Iris pigment epithelial cell (primary cell): ENCODE measurements around the gene BACH2.
"Not testable (repeated sequence)": the region's sequence is repeated elsewhere in the genome, so short reads cannot be mapped to it uniquely, and the experiment has no call there.

Source experiments
- DNase-seq: peaks from one replicate; pipeline ENCODE4 v3.0.0-alpha.2; 2011; ENCODE audit warnings: low read depth

Gene BACH2

DNA sequence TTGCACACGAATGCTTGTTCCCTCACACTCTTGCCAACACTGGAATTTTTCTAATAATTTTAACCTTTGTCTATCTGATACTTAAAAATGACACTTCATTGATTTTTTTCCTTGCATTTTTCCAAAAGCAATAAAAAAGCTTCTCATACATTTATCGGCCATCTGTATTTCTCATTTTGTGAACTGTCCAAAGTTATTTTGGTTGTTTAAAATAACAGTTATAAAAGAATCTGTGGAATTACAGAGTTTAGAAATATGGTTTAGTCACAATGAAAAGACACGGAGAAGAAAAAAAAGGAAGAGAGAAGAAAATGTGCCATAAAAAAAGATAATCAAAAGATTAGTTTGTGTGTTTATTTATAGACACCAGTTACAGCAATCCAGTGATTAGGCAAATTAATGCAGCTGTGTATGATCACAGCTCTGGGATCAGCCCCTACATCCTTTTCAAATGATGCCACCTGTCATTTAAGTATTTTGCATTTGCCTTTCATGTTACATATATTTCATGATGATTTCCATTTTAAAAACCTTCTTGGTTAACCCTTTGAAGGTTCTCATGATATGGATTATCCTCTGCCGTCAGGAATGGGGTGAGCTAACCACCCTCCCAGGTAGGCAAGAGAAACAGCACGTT, 171.7 kb downstream of the BACH2 start:
- no peak for DNase-seq

DNA sequence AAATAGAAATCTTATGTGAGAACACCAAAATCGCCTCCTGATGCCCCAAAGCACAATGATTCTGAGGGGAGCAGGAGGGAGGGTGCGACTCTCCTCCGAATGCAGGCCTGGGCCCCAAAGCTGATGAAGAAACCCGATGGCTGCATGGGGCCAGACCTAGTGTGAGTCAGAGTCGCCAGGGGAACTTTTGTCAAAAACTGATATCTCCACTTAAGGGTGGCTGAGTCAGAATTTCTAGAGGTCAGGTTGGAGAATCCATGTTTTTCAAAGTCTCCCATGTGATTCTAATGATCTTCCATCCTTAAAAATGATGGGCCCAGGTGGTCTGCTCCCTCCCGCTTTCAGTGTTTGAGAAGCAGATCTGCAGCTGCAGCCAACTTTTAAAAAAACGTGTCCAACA, 172.8 kb downstream of the BACH2 start:
- peak; percentile 48 for DNase-seq

DNA sequence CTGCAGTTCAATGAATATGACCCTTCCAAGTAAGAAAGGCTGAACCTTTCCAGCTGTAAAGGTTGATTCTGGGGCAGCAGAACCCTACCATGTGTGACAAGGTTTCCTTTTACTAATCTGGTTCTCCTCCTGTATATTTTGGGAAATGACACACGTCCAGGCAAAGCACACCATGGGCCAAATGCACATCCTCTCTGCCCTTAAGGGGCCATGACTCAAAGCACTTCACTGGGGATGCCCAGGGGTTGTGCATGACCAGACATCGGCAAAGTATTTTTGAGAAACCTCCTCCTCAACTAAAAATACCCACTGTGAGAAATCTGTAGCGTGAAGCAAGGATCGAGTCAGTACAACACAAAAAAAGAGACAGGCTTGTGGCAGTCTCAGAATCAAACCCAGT, 174.7 kb downstream of the BACH2 start:
- DNase-seq, result no peak

DNA sequence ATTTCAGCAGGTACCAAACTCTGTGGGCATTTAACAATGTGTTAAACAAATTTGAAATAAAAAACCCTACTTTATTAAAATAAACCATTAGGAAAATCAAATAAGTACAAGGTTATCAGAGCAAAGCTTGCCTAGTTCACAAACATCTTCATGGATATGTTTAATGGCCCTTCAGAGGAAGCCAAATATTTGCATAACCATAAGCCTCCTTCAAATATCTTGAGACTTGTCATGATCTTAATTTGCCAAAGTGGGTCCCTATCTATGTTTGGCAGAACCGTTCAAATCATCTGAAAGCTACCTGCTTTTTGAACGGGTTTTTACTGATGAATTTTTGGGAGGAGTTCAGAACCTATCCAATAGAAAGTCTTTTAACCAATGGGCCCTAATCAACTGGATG, 176.3 kb downstream of the BACH2 start:
- no peak for DNase-seq

DNA sequence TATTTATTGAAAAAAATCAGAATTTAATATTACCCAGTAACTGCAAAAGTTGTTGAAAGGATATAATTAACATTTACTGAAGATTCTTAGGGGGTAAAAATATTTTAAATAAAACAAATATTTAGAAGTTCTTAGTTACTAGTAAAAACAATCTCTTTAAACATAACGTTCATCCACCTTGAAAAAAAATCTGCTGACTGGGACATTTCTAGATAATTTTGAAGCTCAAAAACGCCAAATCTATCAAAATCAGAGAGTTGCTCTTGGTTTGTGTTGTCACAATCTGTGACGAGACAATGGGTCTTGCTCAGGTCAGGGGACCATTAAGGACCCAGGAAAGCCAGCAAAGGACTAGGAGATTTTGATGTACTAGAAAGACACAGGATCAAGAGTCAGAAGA, 177.0 kb downstream of the BACH2 start:
- DNase-seq, result no peak

DNA sequence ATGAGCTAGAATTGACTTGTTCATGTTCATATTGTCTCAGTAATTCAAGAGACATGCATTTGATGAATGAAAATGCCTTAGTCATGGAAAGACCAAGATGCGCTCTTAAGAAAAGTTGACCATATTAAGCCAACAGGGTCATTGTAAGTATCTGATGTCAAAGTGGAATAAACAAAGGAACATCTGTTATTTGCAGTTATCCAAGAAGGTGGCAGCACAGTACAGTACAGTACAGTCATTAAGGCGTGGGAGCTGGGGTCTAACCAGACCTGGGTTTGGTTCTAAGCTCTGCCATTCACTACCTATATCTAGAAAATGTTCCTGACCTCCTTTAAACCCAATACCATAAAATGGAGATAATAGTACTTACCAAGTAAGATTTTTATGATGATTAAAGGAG, 178.1 kb downstream of the BACH2 start:
- no peak for DNase-seq

DNA sequence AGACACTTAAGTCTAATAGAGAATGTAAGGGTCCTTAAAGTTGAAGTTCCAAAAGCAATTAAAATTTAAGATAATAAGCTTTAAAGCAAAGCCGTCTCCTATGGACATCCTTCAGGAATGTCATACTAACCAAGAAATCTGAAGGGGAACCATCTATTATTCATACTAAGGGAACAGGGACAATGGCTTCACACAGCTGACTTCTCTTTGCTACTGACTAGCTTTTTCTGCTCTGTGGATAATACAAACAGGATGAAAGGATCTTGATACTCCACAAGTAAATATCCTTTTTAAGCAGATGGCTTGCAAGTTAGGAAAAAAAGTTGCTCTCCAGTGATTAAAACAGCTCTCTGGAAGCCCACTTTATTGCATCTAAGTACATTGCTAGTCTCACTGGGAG, 178.6 kb downstream of the BACH2 start:
- no peak for DNase-seq

DNA sequence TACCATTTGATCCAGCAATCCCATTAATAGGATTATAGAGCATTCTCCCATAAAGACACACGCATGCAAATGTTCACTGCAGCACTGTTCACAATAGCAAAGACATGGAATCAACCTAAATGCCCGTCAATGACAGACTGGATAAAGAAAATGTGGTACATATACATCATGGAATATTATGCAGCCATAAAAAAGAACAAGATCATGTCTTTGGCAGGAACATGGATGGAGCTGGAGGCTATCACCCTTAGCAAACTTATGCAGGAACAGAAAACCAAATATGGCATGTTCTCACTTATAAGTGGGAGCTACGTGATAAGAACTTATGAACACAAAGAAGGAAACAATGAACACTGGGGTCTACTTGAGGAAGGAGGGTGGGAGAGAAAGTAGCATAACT, 180.5 kb downstream of the BACH2 start:
- not testable (repeated sequence) for DNase-seq

DNA sequence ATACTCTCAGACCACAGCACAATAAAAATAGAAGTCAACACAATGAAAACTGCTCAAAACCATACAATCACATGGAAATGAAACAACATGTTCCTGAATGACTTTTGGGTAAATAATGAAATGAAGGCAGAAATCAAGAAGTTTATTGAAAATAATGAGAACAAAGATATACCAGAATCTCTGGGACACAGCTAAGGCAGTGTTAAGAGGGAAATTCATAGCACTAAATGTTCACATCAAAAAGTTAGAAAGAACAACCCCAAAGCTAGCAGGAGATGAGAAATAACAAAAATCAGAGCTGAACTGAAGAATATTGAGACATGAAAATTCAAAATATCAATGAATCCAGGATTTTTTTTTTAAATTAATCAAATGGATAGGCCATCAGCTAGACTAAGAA, 183.3 kb downstream of the BACH2 start:
- DNase-seq, result no peak

DNA sequence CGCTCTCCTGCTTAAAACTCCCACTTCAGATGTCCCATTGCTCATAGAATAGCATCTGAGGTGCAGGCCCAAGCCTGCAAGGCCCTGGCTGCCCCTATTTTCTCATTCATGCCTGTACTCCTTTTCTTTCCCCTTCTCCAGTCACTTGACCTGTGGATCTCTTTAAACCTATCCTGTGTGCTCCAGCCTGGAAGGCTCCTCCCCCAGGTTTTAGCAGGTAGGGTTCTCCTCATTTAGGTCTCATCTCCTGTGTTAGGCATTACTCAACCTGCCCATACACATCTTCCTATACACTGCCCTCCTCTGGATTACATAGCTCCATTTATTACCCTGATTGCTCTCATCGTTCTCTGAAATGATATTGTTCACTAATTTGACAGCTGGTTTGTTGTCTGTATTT, 185.3 kb downstream of the BACH2 start:
- DNase-seq, result no peak

DNA sequence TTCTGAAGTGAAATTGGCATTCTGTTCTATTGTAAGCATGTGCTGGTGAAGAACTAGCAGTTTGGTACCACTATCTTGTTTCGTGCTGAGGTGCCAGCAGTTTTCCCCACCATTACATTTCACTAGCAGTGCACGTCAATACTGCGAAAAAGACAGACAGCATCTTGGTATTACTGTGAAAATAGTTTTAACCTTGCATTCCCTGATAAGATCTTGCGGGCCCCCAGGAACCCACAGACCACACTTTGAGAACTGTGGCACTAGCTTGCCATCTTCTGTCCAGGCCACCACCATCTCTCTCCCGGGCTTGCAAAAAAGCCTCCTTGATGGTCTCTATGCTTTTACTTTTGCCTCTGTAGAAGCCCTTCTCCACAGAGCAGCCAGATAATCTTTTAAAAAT, 185.7 kb downstream of the BACH2 start:
- no peak for DNase-seq

DNA sequence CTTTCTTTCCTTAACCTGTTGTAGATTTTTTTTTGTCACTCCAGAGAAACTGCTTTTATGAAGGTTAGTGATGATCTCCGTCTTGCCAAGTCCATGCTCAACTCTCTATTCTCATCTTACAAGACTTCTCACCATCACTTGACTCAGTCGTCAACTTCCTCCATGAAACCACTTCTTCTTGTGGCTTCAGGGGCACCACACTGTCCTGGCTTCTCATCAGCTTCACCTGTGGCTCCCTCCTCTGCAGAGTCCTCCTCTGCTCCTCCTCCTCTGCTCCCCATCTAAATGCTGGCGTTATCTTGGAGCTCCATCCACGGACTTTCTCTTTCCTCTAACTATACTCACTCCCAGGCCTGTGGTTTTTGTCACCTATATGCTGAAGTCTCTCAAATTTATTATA, 187.5 kb downstream of the BACH2 start:
- DNase-seq, result no peak

DNA sequence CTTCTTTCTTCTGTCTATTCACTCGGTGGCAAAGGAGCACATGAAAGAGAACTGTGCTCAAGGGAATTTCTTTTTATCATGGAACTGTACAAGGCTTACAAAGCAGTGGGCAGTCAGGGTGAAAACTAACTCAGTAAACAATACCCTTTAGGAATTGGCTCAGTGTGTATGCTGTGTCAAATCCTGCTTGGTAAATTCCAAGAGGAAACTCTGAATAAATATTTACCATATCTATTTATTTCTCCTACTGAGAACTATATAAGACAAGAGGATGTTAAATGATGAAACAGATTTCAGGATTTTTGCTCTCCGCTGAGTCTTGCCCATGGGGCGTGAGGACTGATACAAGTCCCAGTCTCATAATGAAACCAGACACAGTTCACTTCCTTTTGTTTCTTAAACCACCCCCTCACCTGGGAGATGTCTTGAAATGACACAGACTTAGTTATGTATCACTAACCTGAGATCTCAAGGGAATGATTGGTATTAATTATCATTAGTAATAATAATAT, 188.8 kb downstream of the BACH2 start:
- DNase-seq, result no peak

DNA sequence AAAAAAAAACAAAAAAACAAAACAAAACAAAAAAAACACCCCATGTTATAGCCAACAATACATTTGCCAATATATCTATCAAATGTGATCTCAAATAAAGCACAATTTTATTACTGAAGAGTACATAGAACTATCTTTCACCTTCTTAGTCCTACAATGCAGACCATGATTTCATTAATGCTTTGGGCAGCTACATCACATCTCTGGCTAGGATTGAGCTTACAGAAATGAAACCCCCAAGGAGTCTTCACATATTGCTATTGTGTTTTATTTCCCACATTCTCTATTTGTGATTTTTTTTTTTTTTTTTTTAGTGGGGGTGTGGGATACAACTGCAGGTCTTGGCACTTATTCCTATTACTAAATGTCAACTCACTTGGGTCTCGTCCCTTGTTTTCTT, 189.3 kb downstream of the BACH2 start:
- DNase-seq, result no peak

DNA sequence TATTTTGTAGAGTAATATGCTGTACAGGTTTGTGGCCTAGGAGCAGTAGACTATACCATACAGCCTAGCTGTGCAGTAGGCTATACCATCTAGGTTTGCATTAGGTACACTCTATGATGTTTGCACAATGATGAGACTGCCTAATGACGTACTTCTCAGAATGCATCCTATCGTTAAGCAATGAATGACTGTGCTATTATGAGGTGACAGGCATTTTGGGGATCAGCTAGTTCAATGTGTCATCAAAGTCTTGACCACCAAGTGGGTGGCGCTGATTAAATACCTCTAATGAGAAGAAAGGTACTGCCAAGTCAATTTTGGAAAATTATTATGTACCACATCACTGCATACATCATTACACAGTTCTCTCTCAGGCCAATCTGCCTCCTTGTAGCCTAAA, 190.2 kb downstream of the BACH2 start:
- DNase-seq, result no peak

DNA sequence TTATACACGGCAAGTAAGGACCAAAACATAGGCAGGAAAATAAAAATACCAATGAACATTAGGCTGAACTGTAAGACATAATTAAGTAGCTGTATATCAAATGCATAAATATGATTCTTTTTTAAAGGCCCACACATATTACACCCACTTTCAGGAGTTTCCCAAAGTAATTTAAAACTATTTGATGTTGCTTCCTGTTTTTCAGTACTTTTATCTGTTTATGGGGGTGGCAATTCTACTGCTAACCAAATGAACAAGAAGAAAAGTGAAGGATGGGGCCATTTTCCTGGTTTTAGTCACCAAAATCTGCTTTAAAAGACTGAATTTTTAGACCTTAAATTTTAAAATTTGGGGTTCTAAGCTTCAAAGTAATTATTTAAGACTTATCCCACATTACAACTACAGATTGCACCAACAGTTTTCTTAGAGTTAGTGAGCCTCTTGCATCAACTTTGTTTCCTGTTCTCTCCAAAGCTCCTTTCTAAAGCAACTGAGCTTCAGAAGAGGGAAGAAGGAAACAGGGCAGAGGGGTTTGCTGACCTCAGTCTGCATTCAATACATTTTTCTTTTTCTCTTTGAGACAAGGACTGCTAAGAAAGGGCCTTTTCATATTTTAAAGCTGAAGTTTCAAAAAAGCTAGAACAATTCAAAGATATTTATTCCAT, 191.0 kb downstream of the BACH2 start:
- DNase-seq, result peak; percentile 29

DNA sequence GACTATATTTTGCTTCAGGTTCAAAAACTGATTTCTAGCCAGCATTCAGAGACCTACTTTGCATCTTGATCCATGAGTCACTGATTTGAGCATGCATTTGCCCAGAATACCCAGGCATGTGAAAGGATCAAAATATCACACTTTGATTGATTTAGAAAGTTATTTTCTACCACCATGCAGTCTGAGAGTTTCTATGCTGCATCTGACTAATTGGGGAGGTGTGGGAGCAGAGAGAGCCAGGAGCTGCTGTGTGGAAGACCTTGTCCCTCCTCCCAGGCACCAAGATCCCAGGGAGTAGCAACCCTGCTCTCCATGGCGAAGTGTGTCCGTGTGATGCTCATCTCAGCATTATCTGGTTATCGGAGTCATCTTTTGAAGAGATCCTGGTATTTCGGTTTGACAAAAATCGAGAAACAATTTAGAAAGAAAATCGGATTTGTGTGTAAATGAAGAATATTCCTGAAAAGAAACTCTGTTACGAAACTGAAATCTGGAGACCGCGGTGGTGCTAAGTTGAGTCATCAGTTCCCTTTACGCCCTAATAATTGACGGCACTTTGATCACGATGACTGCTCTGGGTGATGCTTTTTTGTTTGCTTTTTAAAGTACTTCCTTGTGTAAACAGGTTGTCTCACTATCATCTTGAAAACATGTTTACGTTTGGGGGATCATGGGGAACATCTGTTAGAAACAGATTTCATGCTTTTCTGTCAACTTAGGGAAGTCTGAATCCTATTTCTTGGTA, 193.4 kb downstream of the BACH2 start:
- peak; percentile 42 for DNase-seq

DNA sequence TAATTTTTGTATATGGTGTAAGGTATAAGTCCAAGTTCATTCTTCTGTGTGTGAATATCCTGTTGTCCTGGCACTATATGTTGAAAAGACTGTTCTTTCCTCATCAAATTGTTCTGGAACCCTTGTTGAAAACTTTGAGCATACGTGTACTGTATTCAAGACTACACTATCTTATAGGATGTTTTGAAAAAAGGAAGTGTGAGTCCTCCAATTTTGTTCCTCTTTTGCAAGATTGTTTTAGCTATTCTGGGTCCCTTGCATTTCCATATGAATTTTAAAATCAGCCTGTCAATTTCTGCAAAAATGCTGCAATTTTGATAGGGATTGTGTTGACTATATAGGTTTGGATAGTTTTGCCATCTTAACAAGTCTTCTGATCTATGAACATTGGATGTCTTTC, 195.2 kb downstream of the BACH2 start:
- DNase-seq, result no peak

DNA sequence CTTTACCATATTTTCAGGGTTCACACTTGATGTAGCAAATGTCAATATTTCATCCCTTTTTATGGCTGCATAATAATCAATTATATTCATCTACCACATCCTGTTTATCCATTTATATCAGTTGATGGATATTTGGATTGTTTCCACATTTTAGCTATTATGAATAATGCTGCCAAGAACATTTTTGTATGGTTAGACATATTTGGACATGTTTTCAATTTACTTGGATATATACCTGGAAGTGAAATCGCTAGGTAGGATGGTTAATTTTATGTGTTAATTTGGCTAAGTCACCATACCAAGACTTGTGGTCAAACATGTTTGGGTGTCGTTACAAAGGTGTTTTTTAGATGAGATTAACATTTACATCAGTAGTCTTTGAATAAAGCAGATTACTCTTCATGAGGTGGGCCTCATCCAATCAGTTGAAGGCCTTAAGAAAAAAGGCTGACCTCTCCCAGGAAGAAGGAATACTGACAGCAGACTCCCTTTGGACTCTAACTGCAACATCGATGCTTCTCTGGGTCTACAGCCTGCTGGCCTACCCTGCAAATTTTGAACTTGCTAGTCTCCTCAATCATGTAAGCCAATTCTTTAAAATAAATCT, 196.5 kb downstream of the BACH2 start:
- DNase-seq, result peak; percentile 33

DNA sequence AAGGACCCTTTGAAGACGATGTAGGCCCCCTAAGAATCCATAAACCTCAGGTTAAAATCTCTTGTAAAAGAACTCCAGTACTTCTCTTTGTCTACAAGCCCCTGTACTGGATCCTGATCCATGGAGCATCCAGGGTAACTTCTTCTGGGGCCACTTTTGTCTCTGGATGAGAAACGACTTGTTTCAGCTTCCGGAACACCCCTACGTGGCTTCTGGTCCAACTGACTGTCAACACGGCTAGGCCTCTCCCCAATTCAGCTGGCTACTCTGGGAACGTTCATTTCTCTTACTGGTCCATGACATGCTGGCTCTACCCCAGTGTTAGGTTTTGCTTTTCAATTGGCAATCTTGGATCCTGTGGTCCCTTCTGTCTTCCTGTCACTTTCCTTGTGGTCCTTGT, 198.0 kb downstream of the BACH2 start:
- DNase-seq, result no peak

DNA sequence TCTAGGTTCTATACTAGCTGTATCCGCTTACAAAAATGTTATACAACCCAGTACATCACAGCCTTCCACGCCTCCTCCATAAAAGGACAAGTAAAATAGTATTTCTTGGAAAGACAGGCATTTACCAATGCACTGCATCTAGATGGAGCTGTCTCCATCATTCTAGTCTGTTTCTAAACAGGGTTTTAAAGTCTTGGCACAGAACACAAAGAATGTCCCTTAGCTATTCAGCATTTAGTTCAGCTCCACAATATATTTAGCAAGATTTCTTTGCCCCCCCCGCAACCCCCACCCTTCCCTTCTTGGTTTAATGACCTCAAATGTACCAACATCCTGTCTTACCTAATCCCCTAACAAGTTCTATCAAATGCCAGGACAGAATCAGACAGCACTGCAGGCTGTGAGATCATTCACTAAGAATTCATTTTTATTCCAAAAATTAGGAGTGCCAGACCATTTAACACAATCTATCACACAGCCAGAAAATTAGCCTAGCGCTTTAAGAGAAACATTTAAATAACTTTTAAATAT, 198.6 kb downstream of the BACH2 start:
- DNase-seq, result peak; percentile 95

DNA sequence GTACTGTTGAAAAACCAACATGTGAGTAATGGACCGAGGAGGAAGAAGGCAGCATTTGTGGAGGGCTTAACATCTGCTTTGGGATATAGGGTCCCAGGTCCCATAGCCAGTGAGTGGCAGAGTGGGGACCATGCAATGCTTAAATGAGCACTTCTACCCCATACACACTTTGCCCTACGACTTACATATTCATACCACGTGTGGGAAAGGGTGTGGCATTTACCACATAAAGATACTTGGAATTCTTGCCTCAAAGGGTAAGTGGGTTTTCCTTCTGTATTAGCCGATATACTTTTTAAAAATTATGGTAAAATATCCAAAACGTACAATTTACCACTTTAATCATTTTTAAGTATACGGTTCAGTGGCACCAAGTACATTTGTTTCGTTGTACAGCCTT, 199.3 kb downstream of the BACH2 start:
- DNase-seq, result no peak

DNA sequence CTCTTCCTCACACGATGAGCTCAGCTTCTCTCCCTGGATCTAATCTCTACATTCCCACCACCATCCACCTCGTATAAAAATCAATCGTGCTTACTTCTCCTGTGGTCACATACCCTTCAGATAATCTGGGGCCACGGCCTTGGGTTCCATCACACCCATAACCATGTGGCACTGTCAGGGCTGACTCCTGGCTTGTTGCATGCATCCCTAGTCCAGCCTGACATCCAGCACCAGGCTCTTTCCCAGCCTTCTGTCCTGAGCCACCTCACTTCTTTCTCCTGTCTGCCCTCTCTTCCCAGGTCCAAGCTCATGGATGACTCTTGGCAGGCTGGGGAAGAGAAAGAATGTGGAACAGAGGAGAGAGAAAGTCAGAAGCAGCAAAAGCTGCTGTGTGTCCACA, 199.8 kb downstream of the BACH2 start:
- DNase-seq, result no peak
